Adipose tissue (tissue), 3 donors: ENCODE measurements around the gene ERBB2. TPM values are rescaled to one million over a fixed set of nuclear protein-coding genes. Genes with fewer than 3 reads are reported as not detected.

Source experiments
- H3K27ac ChIP-seq: one replicate; pipeline ENCODE4 v1.5.1; 2013; ENCODE audit warnings: low read depth, low read length
- WGBS, 3 donors: extraction: QIAGEN DNeasy Blood & Tissue Kit; methylation state at CpG; one replicate each; pipeline ENCODE4 v1.1.7; 2013; 5-methylcytosine and 5-hydroxymethylcytosine counted together
- polyA plus RNA-seq, 3 donors: library from polyadenylated mRNA; stranded (reverse); fragments of 200-250 nt; gene quantifications; one replicate each; pipeline ENCODE4 v1.2.3, GENCODE V29; 2013
- donor health status: healthy with polysubstance abuse.
- donor health status: Bipolar disorder and iron deficiency.
- donor health status: healthy.

The ERBB2 gene
- polyA plus RNA-seq, 3 donors: 7.2 to 28.0 (median 7.4) TPM

- 41 to 48% (median 42%) methylated on average over 11 of the region's 11 CpGs for WGBS, 3 donors
- H3K27ac ChIP-seq: no peak overlapping the region
Measured at GRCh38 chr17:39674702-39675389, 25.0 kb upstream of the ERBB2 start.

GRCh38 chr17:39675390-39676082 is 24.3 kb upstream of the ERBB2 start:
- WGBS, 3 donors: 77 to 81% (median 79%) methylated on average over 10 of the region's 10 CpGs
- H3K27ac ChIP-seq: no peak overlapping the region

GRCh38 chr17:39676198-39676819 is 23.6 kb upstream of the ERBB2 start:
- no peak overlapping the region for H3K27ac ChIP-seq
- 37 to 54% (median 51%) methylated on average over 7 of the region's 7 CpGs for WGBS, 3 donors

- H3K27ac ChIP-seq: no peak overlapping the region
- 73 to 91% (median 81%) methylated on average over 8 of the region's 8 CpGs for WGBS, 3 donors
Measured at GRCh38 chr17:39677072-39677471, 22.8 kb upstream of the ERBB2 start.

- WGBS, 3 donors: 71 to 78% (median 73%) methylated on average over 13 of the region's 13 CpGs
- H3K27ac ChIP-seq: no peak overlapping the region
Measured at GRCh38 chr17:39677542-39678339, 22.1 kb upstream of the ERBB2 start.

- H3K27ac ChIP-seq: no peak overlapping the region
- WGBS, 3 donors: 86 to 91% (median 87%) methylated on average over 13 of the region's 13 CpGs
Measured at GRCh38 chr17:39678340-39679116, 21.3 kb upstream of the ERBB2 start.

- H3K27ac ChIP-seq: no peak overlapping the region
- 65 to 82% (median 66%) methylated on average over 12 of the region's 12 CpGs for WGBS, 3 donors
Measured at GRCh38 chr17:39679521-39680192, 20.2 kb upstream of the ERBB2 start.

GRCh38 chr17:39683295-39683939 is 16.4 kb upstream of the ERBB2 start:
- no peak overlapping the region for H3K27ac ChIP-seq
- 91 to 93% (median 93%) methylated on average over 9 of the region's 9 CpGs for WGBS, 3 donors

GRCh38 chr17:39684369-39685192 is 15.3 kb upstream of the ERBB2 start:
- WGBS, 3 donors: 93% methylated on average over 12 of the region's 12 CpGs

GRCh38 chr17:39687101-39687545 is 12.7 kb upstream of the ERBB2 start:
- 28 to 67% (median 60%) methylated on average over 6 of the region's 6 CpGs for WGBS, 3 donors
- H3K27ac ChIP-seq: no peak overlapping the region

More at GRCh38 chr17:39684369-39685192, 15.3 kb upstream of the ERBB2 start:
- no peak overlapping the region for H3K27ac ChIP-seq

- 1 to 4% (median 3%) methylated on average over 45 of the region's 45 CpGs for WGBS, 3 donors
- peak within 1 kb of the TSS; percentile 46 for H3K27ac ChIP-seq
Measured at GRCh38 chr17:39687546-39688474, 12.1 kb upstream of the ERBB2 start, which contains the start of gene PGAP3. PGAP3 (minus strand) TSS chr17:39688057; CDS start chr17:39688014, 43 bp downstream.

- whole genome bisulfite sequencing, 3 donors: 18 to 25% (median 23%) methylated on average over 6 of the region's 6 CpGs
- H3K27ac ChIP-seq: no peak overlapping the region
Measured at GRCh38 chr17:39688475-39688835, 11.4 kb upstream of the ERBB2 start.

GRCh38 chr17:39688945-39689344 is 10.9 kb upstream of the ERBB2 start:
- 42 to 60% (median 52%) methylated on average over 3 of the region's 3 CpGs for WGBS, 3 donors
- no peak overlapping the region for H3K27ac ChIP-seq

GRCh38 chr17:39694593-39694992 is 5.3 kb upstream of the ERBB2 start:
- no peak overlapping the region for H3K27ac ChIP-seq
- 84 to 91% (median 91%) methylated on average over 5 of the region's 5 CpGs for WGBS, 3 donors

- WGBS, 3 donors: 78 to 92% (median 88%) methylated on average over 2 of the region's 2 CpGs
- no peak overlapping the region for H3K27ac ChIP-seq
Measured at GRCh38 chr17:39695089-39695474, 4.8 kb upstream of the ERBB2 start.
